ENCODE results near the gene PPP1R12C.

Gene PPP1R12C

DNA sequence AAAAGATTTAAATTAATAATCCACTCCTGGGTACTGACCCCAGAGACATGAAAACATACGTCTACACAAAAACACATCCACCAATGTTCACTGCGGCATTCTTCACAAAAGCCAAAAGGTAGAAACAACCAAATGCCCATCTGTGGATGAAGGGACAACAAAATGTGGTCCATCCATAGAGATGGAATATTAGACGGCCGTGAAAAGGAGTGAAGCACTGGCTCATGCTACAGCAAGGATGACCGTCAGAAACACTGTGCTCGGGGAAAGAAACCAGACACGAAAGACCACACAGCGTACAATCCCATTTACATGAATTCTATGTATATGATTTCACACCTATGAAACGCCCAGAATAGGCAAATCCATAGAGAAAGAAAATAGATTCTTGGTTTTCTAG is 60.6 kb downstream of the PPP1R12C start:
- TF ChIP-seq, protein P1, sequence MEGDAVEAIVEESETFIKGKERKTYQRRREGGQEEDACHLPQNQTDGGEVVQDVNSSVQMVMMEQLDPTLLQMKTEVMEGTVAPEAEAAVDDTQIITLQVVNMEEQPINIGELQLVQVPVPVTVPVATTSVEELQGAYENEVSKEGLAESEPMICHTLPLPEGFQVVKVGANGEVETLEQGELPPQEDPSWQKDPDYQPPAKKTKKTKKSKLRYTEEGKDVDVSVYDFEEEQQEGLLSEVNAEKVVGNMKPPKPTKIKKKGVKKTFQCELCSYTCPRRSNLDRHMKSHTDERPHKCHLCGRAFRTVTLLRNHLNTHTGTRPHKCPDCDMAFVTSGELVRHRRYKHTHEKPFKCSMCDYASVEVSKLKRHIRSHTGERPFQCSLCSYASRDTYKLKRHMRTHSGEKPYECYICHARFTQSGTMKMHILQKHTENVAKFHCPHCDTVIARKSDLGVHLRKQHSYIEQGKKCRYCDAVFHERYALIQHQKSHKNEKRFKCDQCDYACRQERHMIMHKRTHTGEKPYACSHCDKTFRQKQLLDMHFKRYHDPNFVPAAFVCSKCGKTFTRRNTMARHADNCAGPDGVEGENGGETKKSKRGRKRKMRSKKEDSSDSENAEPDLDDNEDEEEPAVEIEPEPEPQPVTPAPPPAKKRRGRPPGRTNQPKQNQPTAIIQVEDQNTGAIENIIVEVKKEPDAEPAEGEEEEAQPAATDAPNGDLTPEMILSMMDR (IDR thresholded peaks at IDR 0.05) = no peak
- Histone ChIP-seq H3K9me3 (no peaks in the 10 kb centered on the region), H3K27ac (no peak overlapping the region), H3K36me3 (no peaks in the 10 kb centered on the region), H3K4me3 (ENCODE audit: low read depth in 1 of 2, low read length in 1 of 2) (no peak overlapping the region), H3K4me1 (ENCODE audit: control insufficient read depth in 1 of 2, insufficient read depth in 1 of 2, low read depth in 1 of 2, low read length in 1 of 2) (no peaks in the 10 kb centered on the region), H3K27me3 (peaks cover 5% of the 10 kb centered on the region)

GRCh38 chr19:55053735-55054134 is 63.7 kb downstream of the PPP1R12C start:
- Histone ChIP-seq H3K9me3 (no peaks in the 10 kb centered on the region), H3K27me3 (no peaks in the 10 kb centered on the region), H3K27ac (no peak overlapping the region), H3K4me3 (ENCODE audit: low read depth in 1 of 2, low read length in 1 of 2) (no peak overlapping the region), H3K4me1 (ENCODE audit: control insufficient read depth in 1 of 2, insufficient read depth in 1 of 2, low read depth in 1 of 2, low read length in 1 of 2) (no peaks in the 10 kb centered on the region), H3K36me3 (no peaks in the 10 kb centered on the region)
- TF ChIP-seq, protein P1 (IDR thresholded peaks at IDR 0.05) = no peak

DNA sequence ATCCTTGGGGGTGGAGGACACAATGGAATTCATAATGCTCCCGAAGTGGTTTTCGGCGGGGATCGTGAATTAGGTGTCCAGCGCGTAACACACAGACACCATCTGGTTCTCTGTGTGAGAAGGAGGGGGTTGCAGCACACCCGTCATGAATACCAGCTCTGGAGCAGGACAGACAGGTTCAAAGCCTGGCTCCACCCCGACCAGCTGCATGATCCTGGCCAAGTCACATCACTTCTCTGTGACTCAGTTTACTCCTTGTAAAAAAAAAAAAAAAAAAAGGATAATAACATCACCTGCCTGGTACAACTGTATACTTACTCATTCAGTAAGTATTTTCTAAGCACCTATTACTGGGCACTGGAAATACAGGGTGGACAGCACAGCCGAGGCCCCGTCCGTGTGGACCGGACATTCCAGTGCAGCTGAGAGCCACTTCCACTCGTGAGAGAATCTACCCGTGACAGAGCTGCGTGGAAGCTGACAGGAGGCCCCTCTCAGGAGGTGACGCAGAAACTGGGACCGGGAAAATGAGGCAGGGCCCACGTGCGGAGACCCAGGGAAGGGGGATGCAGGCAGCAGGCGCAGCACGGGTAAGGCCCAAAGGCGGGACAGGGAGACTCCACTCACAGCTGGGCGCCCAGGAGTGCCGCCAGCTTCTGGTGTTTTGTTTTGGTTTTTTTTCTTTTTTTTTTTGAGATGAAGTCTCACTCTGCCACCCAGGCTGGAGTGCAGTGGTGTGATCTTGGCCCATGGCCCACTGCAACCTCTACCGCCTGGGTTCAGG is 66.5 kb downstream of the PPP1R12C start:
- H3K4me3 ChIP-seq (ENCODE audit: low read depth in 1 of 2, low read length in 1 of 2) = no peak overlapping the region
- H3K27me3 ChIP-seq = no peaks in the 10 kb centered on the region
- H3K4me1 ChIP-seq (ENCODE audit: control insufficient read depth in 1 of 2, insufficient read depth in 1 of 2, low read depth in 1 of 2, low read length in 1 of 2) = no peaks in the 10 kb centered on the region
- no peaks in the 10 kb centered on the region for H3K36me3 ChIP-seq
- TF ChIP-seq, protein P1 (IDR thresholded peaks at IDR 0.05) = no peak
- H3K27ac ChIP-seq = no peak overlapping the region
- no peaks in the 10 kb centered on the region for H3K9me3 ChIP-seq

- Histone ChIP-seq H3K4me3 (ENCODE audit: low read depth in 1 of 2, low read length in 1 of 2) (no peak overlapping the region), H3K9me3 (no peaks in the 10 kb centered on the region), H3K4me1 (ENCODE audit: control insufficient read depth in 1 of 2, insufficient read depth in 1 of 2, low read depth in 1 of 2, low read length in 1 of 2) (no peaks in the 10 kb centered on the region), H3K27ac (no peak overlapping the region), H3K27me3 (peaks cover 1% of the 10 kb centered on the region), H3K36me3 (no peaks in the 10 kb centered on the region)
- TF ChIP-seq, protein P1 (IDR thresholded peaks at IDR 0.05) = no peak
Measured at GRCh38 chr19:55048446-55048845, 69.0 kb downstream of the PPP1R12C start.

GRCh38 chr19:55047951-55048350 is 69.5 kb downstream of the PPP1R12C start:
- H3K9me3 ChIP-seq = no peaks in the 10 kb centered on the region
- H3K36me3 ChIP-seq = no peaks in the 10 kb centered on the region
- H3K27ac ChIP-seq = no peak overlapping the region
- no peak overlapping the region for H3K4me3 ChIP-seq (ENCODE audit: low read depth in 1 of 2, low read length in 1 of 2)
- no peaks in the 10 kb centered on the region for H3K4me1 ChIP-seq (ENCODE audit: control insufficient read depth in 1 of 2, insufficient read depth in 1 of 2, low read depth in 1 of 2, low read length in 1 of 2)
- TF ChIP-seq, protein P1 (IDR thresholded peaks at IDR 0.05) = no peak
- H3K27me3 ChIP-seq = peaks cover 6% of the 10 kb centered on the region
